Nephron (organoid): ENCODE data around the gene ABCC2.

Experiments
- H3K27ac Mint-ChIP-seq, 3 experiments: 2 replicates each; pipeline ENCODE4 v1.8.0; 2020; ENCODE audit warnings: mixed read lengths in 3 of 3, mild to moderate bottlenecking in 2 of 3, moderate library complexity in 1 of 3
- H3K27me3 Mint-ChIP-seq: 2 replicates; pipeline ENCODE4 v1.8.0; 2021; ENCODE audit warnings: low read depth, mild to moderate bottlenecking, moderate library complexity, mixed read lengths
- H3K36me3 Mint-ChIP-seq: 2 replicates; pipeline ENCODE4 v1.8.0; 2020; ENCODE audit warnings: low read depth, mixed read lengths
- H3K4me1 Mint-ChIP-seq: 2 replicates; pipeline ENCODE4 v1.8.0; 2020; ENCODE audit warnings: mixed read lengths
- H3K4me3 Mint-ChIP-seq, 3 experiments: 2 replicates each; pipeline ENCODE4 v1.8.0; 2020; ENCODE audit warnings: mild to moderate bottlenecking in 3 of 3, mixed read lengths in 3 of 3, moderate library complexity in 2 of 3
- H3K9me3 Mint-ChIP-seq: 2 replicates; pipeline ENCODE4 v1.8.0; 2020; ENCODE audit warnings: mixed read lengths
- TF ChIP-seq, protein P1 (sequence below), 3 experiments: fragments of 200-600 bp; sonication (generic); IDR thresholded peaks; one replicate each; pipeline ENCODE4 v1.5.0; 2021; ENCODE audit warnings: antibody characterized with exemption in 3 of 3; ENCODE audit not compliant: unreplicated experiment in 3 of 3

Gene ABCC2

DNA sequence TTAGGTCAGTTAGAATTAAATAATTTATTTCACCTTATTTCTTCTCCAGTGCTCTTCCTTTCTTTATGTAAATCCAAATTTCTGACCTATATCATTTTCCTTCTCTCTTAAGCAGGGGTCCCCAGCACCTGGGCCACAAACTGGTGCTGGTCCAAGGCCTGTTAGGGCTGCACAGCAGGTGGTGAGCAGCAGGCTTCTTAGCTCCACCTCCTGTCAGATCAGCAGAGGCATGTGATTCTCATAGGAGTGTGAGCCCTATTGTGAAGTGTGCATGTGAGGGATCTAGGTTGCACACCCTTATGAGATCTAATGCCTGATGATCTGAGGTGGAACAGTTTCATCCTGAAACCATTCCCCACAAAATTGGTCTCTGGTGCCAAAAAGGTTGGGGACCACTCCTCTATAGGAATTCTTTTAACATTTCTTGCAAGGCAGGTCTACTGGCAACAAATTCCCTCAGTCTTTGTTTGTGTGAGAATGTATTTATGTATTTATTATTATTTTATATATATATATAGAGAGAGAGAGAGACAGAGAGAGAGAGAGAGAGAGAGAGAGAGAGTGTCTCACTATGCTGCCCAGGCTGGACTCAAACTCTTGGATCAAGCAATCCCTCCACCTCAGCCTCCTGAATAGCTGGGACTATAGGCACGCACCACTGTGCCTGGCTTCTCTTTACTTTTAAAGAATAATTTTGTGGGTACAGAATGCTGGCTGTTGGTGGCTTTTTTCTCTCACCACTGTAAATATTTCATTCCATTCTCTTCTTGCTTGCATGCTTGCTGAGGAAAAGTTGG is 4.3 kb upstream of the ABCC2 start:
- H3K27ac Mint-ChIP-seq, result peak overlapping the region; percentile 57 to 97 (median 95)
- H3K4me1 Mint-ChIP-seq, result peaks cover 27% of the 10 kb centered on the region
- no peak overlapping the region for H3K4me3 Mint-ChIP-seq
- no peaks in the 10 kb centered on the region for H3K36me3 Mint-ChIP-seq
- no peaks in the 10 kb centered on the region for H3K9me3 Mint-ChIP-seq
- H3K27me3 Mint-ChIP-seq, result peaks cover 4% of the 10 kb centered on the region
- TF ChIP-seq, protein P1, sequence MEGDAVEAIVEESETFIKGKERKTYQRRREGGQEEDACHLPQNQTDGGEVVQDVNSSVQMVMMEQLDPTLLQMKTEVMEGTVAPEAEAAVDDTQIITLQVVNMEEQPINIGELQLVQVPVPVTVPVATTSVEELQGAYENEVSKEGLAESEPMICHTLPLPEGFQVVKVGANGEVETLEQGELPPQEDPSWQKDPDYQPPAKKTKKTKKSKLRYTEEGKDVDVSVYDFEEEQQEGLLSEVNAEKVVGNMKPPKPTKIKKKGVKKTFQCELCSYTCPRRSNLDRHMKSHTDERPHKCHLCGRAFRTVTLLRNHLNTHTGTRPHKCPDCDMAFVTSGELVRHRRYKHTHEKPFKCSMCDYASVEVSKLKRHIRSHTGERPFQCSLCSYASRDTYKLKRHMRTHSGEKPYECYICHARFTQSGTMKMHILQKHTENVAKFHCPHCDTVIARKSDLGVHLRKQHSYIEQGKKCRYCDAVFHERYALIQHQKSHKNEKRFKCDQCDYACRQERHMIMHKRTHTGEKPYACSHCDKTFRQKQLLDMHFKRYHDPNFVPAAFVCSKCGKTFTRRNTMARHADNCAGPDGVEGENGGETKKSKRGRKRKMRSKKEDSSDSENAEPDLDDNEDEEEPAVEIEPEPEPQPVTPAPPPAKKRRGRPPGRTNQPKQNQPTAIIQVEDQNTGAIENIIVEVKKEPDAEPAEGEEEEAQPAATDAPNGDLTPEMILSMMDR (IDR thresholded peaks at IDR 0.05; ENCODE audit: unreplicated experiment in 3 of 3), result no peak

DNA sequence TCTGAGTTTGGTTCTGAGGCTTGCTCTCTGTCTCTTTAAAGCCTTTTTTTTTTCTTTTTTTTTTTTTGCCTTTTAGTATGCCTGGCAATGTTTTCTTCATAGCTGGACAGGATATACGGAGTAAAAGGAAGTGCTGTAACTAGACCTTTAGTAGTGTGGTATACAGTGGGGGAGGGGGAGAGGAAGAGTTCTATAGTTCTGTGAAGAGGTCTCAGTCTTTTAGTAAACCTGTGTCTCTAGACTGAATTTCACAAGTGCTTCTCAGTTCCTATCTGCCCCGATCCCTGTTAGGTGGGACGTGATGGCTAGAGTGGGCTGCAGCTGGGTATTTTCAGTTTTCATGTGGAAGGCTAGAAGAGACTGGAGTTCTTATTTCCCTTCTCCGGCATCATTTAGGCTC is 3.1 kb upstream of the ABCC2 start:
- H3K4me3 Mint-ChIP-seq, result peak overlapping the region; percentile 10 to 45 (median 29)
- peaks cover 32% of the 10 kb centered on the region for H3K4me1 Mint-ChIP-seq
- no peaks in the 10 kb centered on the region for H3K9me3 Mint-ChIP-seq
- TF ChIP-seq, protein P1 (IDR thresholded peaks at IDR 0.05; ENCODE audit: unreplicated experiment in 3 of 3), result no peak
- peak overlapping the region; percentile 94 to 97 (median 95) for H3K27ac Mint-ChIP-seq
- H3K36me3 Mint-ChIP-seq, result no peaks in the 10 kb centered on the region
- H3K27me3 Mint-ChIP-seq, result peaks cover 4% of the 10 kb centered on the region

DNA sequence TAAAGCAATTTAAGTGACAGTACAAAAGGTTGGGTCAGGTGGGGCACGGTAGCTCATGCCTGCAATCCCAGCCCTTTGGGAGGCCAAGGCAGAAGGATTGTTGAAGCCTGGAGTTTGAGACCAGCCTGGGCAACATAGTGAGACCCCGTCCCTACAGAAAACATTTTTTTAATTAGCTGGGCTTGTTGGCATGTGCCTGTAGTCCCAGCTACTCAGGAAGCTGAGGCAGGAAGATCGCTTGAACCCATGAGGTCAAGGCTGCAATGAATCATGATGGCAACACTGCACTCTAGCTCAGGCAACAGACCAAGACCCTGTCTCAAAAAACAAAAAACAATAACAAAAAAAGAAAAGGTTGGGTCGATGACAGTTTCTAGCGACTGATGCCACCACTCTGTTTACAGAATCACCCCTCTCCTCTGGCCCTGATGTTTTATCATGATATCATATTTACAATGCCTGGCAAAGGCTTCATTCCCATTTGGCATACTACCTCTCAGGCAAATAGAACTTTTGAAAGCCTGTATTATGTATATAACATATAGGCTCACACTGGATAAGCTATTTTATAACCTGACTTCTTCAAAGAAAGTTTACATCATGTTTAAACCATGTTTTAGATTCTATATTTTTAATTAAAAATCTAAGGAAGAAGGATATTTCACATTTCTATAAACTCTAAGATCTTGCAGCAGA is 558 bp upstream of the ABCC2 start:
- Mint-ChIP-seq H3K27me3 (peaks cover 4% of the 10 kb centered on the region), H3K27ac (peak overlapping the region; percentile 67 to 97 (median 79)), H3K4me3 (no peak overlapping the region), H3K4me1 (peaks cover 35% of the 10 kb centered on the region), H3K36me3 (no peaks in the 10 kb centered on the region), H3K9me3 (no peaks in the 10 kb centered on the region)
- TF ChIP-seq, protein P1 (IDR thresholded peaks at IDR 0.05; ENCODE audit: unreplicated experiment in 3 of 3), result no peak

DNA sequence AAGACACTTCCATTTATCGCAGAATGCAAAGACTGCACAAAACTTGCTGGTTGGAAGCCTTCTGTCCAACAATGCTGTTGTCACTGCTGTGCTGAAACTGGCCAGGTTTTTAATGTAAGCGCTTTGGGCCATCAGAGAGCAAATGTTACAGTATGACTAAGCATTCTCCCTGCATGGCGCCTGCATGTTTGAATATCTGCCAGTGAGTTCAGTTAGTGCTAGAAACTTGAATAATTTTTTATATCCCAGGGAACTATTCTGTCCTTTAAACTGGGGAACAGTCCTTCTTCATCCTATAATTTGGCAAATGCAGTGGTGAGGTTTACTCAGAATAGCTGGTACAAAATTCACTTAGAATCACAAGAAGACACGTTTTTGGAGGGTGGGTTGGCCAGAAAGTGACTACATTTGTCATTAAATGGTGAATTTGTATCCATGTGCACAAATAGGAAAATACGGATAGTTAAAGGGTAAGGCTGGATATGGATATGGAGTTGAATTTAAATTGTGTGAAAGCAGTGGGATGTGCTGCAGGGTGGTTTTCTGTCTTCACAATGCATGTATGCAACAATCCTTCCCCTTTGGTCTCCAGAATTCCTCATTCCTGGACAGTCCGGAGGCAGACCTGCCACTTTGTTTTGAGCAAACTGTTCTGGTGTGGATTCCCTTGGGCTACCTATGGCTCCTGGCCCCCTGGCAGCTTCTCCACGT is 1.7 kb downstream of the ABCC2 start:
- peak overlapping the region in 2 of 3 experiments; percentile 54 to 76 for H3K27ac Mint-ChIP-seq
- peaks cover 28% of the 10 kb centered on the region for H3K4me1 Mint-ChIP-seq
- TF ChIP-seq, protein P1 (IDR thresholded peaks at IDR 0.05; ENCODE audit: unreplicated experiment in 3 of 3), result no peak
- no peak overlapping the region for H3K4me3 Mint-ChIP-seq
- H3K27me3 Mint-ChIP-seq, result no peaks in the 10 kb centered on the region
- peaks cover 8% of the 10 kb centered on the region for H3K36me3 Mint-ChIP-seq
- peaks cover 3% of the 10 kb centered on the region for H3K9me3 Mint-ChIP-seq

DNA sequence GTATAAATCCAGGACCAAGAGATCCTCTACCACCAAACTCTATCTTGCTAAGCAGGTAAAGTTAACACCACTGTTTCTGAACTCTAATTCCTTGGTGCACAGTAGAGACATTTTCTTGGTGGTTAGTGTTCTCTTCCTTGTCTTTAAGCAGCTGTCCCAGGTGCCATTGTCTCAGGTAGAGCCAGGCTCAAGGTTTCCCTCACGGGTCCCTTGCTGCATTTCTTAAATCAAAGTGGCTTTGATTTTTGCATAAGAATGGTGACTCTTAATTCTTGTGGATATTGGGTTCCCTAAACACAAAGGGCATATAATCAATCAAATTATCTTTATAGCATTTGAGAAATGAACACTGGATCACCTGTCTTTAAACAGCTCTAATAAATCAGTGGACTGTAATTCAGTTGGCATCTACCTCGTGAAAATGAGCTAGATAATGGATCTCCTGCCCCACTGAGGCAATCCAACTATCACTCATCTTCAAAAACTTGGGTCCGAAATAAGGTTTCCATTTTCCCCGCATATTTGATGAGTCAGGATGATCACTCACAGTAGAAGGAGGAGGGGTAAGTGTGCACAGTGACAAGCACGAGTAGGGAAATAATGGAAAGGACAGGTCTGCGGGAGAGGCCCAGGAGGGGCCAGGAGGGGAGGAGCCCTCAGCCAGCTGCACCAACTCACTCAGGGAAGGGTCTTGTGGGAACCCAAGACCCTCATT is 2.4 kb downstream of the ABCC2 start:
- Mint-ChIP-seq H3K4me1 (peaks cover 21% of the 10 kb centered on the region), H3K36me3 (peaks cover 8% of the 10 kb centered on the region), H3K27me3 (no peaks in the 10 kb centered on the region), H3K27ac (peak overlapping the region in 2 of 3 experiments; percentile 54 to 76), H3K9me3 (peaks cover 3% of the 10 kb centered on the region), H3K4me3 (no peak overlapping the region)
- TF ChIP-seq, protein P1 (IDR thresholded peaks at IDR 0.05; ENCODE audit: unreplicated experiment in 3 of 3), result no peak
